Activated T-helper 1 cell treated with anti-CD3 and anti-CD28 coated beads, Interleukin-12 subunit alpha, Interleukin-12 subunit beta, Interleukin-2, Interleukin-4 antibody, amounts not matched to agents 30 ng/mL and 10 ng/mL and 1 ng/mL, durations not matched to agents 14 hours and 24 hours and 36 hours (primary cell): ENCODE results near the gene TOPAZ1. TPM values are rescaled to one million over a fixed set of nuclear protein-coding genes. Genes with fewer than 3 reads are reported as not detected.

Source experiments
- DNase-seq: peaks from one replicate; pipeline ENCODE4 v3.0.0; 2021; ENCODE audit warnings: low spot score
- H3K27ac Mint-ChIP-seq: one replicate; pipeline ENCODE4 v1.8.0; 2021; ENCODE audit warnings: mild to moderate bottlenecking, mixed read lengths
- H3K27me3 Mint-ChIP-seq: one replicate; pipeline ENCODE4 v1.8.0; 2022; ENCODE audit warnings: mild to moderate bottlenecking, moderate library complexity, mixed read lengths; ENCODE audit not compliant: insufficient read depth
- H3K36me3 Mint-ChIP-seq: one replicate; pipeline ENCODE4 v1.8.0; 2021; ENCODE audit warnings: low read depth, mixed read lengths
- H3K4me1 Mint-ChIP-seq: one replicate; pipeline ENCODE4 v1.8.0; 2021; ENCODE audit warnings: low read depth, mixed read lengths
- H3K4me3 Mint-ChIP-seq: one replicate; pipeline ENCODE4 v1.8.0; 2021; ENCODE audit warnings: mild to moderate bottlenecking, moderate library complexity, mixed read lengths
- H3K9me3 Mint-ChIP-seq: one replicate; pipeline ENCODE4 v1.8.0; 2021; ENCODE audit warnings: mixed read lengths
- intact Hi-C: fragments of 100-400 bp; cut with micrococcal nuclease; formaldehyde crosslinking; loops from one replicate; pipeline ENCODE4 v1.15.1; 2024
- total RNA-seq: library from RNA; stranded (reverse); gene quantifications from 2 replicates; pipeline ENCODE4 v1.2.3, GENCODE V29; 2022

TOPAZ1 gene
- not detected in 2 replicates for total RNA-seq

DNA sequence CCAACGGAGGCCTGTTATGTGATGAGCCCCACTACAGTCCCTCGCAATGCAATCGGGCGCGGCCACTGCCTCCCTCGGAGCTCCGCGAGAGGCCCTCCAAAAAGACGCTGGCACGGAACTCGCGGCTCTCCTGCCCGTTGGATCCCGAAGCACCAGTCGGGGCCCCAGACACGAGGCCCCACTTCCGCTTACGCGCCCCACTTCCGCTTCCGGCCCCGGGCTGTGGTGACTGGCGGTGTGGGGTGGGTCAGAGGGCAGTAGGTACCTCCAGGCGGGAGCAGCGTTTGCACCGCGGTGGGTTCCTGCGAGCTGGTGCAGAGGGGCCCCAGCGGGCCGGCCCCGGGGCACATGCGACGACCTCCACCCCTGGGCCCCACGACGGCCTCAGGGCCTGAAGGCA is at the start of gene TOPAZ1:
Gene TOPAZ1, plus strand, starts transcription at position 181 of the 400 bp plus-strand sequence. Its CDS starts 168 bp downstream, at position 349.
- Mint-ChIP-seq H3K36me3 (no peaks in the 10 kb centered on the region), H3K4me3 (no peak within 1 kb of the TSS), H3K27me3 (peaks cover 5% of the 10 kb centered on the region), H3K27ac (no peak within 1 kb of the TSS), H3K4me1 (no peaks in the 10 kb centered on the region), H3K9me3 (peaks cover 4% of the 10 kb centered on the region)
- DNase-seq, result no peak
- intact Hi-C loops, result no loop called here

DNA sequence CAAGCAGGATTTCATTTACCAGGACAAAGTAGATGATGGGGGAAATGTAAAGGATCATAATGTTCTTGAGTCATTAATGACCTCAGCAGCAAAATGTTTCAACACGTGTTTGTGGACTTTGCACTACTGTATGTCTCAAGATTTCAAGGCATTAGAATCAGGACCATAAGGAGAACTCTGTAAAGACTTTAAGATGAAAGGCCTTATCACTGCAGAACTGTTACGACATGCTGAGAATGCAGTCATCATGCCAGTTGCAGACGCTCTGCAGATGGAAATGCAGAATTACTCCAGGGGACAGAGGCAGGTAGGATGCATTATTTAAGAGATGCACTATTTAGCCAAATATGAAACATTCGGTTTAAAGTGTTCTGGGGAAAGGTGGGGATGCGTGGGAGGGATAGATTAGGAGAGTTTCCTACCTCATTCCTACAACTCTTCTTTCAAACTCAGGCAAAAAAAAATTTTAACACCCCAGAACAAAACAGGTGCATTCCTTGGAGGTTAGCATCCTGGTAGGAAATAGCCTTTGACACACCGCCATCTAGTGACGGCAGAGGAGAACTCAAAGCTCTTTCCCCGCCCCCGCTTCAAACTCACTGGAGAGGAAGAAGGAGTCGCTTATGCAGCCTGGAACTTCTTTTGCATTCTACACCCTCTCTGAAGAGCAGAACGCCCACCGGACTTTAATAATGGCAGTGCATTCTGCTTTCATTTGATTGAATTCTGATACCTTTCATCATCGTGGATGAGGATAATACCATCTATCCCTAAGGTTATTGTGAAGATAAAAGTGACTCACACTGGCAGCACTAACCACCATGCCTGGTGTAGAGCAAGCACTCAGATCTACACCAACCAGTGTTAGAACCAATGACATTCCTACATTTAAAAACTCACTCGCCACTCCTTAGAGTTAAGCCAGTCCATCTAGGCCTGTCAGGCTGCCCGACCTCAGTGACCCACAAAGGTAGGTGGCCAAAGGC is 43.1 kb upstream of the TOPAZ1 start:
- Mint-ChIP-seq H3K27me3 (peaks cover 7% of the 10 kb centered on the region), H3K27ac (no peak overlapping the region), H3K36me3 (no peaks in the 10 kb centered on the region), H3K4me1 (no peaks in the 10 kb centered on the region), H3K4me3 (no peak overlapping the region), H3K9me3 (no peaks in the 10 kb centered on the region)
- DNase-seq, result peak; percentile 49
- intact Hi-C loops, result loop anchor here (1.0 to 5.0 kb wide), 6 partner anchors 93 to 654 kb away; partner anchors contain the start of gene ABHD5

DNA sequence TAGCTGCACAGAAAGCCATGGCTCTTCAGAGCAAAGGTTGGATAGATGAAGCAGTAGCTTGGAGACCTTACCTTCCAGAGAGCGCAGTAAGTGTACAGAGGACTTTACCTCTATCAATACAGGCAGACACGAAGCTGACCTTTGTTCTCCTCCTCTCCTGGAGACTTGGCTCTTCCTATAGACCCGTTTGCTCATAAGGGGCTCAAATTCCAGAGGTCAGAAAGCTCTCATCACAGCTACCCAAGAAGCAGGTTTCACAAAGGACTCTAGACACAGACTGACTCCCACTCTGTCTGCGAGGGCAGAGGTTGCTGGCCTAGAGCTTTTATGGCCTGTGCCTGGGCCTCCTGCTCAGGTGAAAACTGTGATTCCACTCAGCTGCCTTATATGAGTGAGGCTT is 35.4 kb upstream of the TOPAZ1 start:
- peaks cover 10% of the 10 kb centered on the region for H3K4me1 Mint-ChIP-seq
- intact Hi-C loops, result no loop called here
- no peak for DNase-seq
- peaks cover 27% of the 10 kb centered on the region for H3K27me3 Mint-ChIP-seq
- no peak overlapping the region for H3K27ac Mint-ChIP-seq
- no peaks in the 10 kb centered on the region for H3K9me3 Mint-ChIP-seq
- no peaks in the 10 kb centered on the region for H3K36me3 Mint-ChIP-seq
- no peak overlapping the region for H3K4me3 Mint-ChIP-seq

DNA sequence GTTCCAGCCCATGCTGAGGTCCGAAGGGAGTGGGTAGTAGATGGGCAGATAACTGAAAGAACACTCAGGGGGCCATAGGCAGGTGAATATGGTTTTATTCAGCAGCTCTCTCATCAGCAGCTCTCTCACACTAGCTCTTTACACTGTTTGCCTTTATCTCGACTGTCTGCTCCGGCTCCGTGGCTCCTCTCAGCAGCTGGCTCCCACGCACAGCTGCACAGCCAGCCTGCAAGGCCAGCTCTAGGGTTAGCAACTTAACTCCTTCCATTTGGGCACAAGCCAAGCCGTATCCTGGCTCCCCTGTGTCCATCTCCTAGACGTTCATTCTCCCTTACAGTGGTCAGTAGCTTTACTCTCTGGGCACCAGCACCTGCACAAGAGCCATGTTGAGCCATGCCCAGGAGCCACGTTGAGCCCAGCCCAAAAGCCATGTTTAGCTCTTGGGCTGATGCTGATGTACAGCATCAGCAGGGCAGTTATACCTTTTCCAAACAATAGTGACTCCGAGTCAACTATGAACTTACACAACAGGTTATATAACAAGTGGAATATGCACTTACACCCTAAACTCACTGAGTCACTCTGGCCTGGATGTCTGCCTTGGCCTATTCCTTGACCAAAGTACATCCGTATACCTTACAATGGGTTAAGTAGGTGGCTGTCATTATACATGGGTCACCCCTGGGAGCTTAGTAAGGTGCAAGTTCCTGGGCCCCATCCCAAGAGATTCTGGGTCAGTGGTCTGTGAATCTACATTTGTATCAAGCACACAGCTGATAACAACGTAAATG is 34.6 kb upstream of the TOPAZ1 start:
- Mint-ChIP-seq H3K9me3 (no peaks in the 10 kb centered on the region), H3K27me3 (peaks cover 25% of the 10 kb centered on the region), H3K27ac (no peak overlapping the region), H3K36me3 (no peaks in the 10 kb centered on the region), H3K4me3 (no peak overlapping the region), H3K4me1 (peaks cover 10% of the 10 kb centered on the region)
- intact Hi-C loops, result no loop called here
- DNase-seq, result no peak

DNA sequence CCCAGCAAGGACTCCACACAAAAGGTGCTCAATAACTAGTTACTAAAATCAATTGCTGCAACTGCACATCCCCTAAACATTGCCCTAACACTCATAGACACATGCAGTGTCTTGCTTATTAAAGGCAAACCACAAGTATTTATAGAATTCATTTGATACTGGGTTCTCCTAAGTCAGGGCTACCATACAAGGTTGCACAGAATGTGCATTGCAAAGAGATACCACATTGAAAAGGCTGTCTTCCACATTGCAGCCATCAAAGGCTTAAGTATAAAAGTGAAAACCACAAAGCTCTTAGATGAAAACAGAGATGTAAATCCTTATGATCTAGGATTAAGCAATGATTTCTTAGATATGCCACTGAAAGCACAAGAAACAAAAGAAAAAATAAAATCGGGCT is 33.6 kb upstream of the TOPAZ1 start:
- intact Hi-C loops, result no loop called here
- DNase-seq, result no peak
- H3K9me3 Mint-ChIP-seq, result no peaks in the 10 kb centered on the region
- H3K27ac Mint-ChIP-seq, result no peak overlapping the region
- H3K27me3 Mint-ChIP-seq, result peaks cover 23% of the 10 kb centered on the region
- H3K4me1 Mint-ChIP-seq, result peaks cover 10% of the 10 kb centered on the region
- no peaks in the 10 kb centered on the region for H3K36me3 Mint-ChIP-seq
- H3K4me3 Mint-ChIP-seq, result no peak overlapping the region

DNA sequence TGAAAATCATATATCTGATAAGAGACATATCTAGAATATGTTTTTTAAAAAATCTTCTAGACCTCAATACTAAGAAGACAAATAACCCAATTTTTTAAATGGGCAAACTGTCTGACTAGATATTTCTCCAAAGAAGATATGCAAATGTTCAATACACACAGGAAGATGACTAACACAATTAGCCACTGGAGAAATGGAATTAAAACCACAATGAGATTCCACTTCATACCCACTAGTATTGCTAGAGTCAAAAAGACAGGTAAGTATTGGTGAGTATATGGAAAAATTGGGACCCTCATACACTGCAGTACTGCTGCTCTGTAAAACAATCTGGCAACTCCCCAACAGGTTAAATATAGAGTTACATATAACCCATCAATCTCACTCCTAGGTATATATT is 33.1 kb upstream of the TOPAZ1 start:
- no peak overlapping the region for H3K27ac Mint-ChIP-seq
- H3K4me1 Mint-ChIP-seq, result peaks cover 10% of the 10 kb centered on the region
- no peaks in the 10 kb centered on the region for H3K9me3 Mint-ChIP-seq
- intact Hi-C loops, result no loop called here
- peaks cover 23% of the 10 kb centered on the region for H3K27me3 Mint-ChIP-seq
- H3K4me3 Mint-ChIP-seq, result no peak overlapping the region
- no peak for DNase-seq
- no peaks in the 10 kb centered on the region for H3K36me3 Mint-ChIP-seq

DNA sequence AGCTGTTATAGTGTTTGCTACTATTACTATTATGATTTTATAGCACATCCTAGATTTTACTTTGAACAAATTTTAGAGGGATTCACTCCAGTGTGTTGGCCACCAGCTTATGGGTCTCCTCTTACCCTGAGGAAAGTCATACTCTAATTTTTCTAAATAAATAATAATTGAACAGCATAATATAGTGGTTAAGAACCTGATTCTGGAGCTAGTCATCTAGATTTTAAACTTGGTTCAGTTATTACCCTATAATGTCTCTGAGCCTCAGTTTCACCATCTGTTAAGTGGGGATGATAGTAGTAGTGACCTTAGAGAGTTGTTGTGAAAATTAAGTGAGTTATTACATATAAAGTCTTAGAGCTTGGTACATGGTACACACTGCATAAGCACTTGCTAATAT is 30.7 kb upstream of the TOPAZ1 start:
- Mint-ChIP-seq H3K9me3 (peaks cover 3% of the 10 kb centered on the region), H3K36me3 (no peaks in the 10 kb centered on the region), H3K4me1 (peaks cover 10% of the 10 kb centered on the region), H3K27ac (no peak overlapping the region), H3K27me3 (peaks cover 17% of the 10 kb centered on the region), H3K4me3 (no peak overlapping the region)
- intact Hi-C loops, result no loop called here
- no peak for DNase-seq

DNA sequence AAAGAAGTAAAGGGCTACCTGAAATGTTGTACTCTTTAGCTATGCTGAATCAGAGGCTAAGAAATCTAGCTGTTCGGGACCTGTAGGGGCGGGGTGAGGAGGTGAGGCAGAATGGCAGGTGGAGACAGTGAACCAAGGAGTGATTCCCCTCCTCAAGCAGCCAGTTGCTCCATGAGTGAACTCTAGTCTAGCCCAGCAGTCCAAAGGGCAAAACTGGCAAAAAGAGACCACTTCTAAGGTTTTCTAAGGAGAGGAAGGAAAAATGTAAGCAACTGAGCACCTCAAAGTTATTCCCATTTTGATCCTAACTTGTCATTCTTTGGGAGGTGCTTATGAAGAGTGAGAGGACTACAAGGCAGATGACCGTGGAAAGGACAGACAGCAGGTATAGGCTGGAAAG is 19.3 kb upstream of the TOPAZ1 start:
- Mint-ChIP-seq H3K36me3 (no peaks in the 10 kb centered on the region), H3K4me3 (no peak overlapping the region)

DNA sequence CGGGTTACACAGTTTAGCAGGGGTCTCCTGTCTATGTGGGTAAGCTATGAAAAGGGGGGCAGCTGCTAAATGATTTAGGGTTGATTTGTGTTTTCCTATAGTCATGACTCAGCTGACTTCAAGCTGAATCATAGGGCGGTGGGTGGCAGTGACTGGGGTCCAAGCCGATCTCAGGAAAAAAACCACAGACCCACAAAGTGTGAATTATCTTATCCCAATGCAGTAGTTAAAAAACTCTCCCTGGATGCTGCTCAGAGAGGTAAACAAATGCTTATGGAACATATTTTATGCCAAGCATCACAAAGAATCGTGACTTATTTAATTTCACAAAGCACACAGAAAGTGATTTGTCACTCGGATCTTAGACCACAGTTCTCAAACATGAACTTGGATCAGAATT is 18.4 kb upstream of the TOPAZ1 start:
- Mint-ChIP-seq H3K27ac (no peak overlapping the region), H3K4me3 (no peak overlapping the region), H3K9me3 (no peaks in the 10 kb centered on the region), H3K27me3 (peaks cover 9% of the 10 kb centered on the region), H3K4me1 (no peaks in the 10 kb centered on the region), H3K36me3 (no peaks in the 10 kb centered on the region)
- intact Hi-C loops, result no loop called here
- no peak for DNase-seq

More for the DNA sequence above, 19.3 kb upstream of the TOPAZ1 start:
- Mint-ChIP-seq H3K4me1 (no peaks in the 10 kb centered on the region), H3K9me3 (no peaks in the 10 kb centered on the region), H3K27ac (no peak overlapping the region), H3K27me3 (peaks cover 13% of the 10 kb centered on the region)
- no peak for DNase-seq
- intact Hi-C loops, result no loop called here

DNA sequence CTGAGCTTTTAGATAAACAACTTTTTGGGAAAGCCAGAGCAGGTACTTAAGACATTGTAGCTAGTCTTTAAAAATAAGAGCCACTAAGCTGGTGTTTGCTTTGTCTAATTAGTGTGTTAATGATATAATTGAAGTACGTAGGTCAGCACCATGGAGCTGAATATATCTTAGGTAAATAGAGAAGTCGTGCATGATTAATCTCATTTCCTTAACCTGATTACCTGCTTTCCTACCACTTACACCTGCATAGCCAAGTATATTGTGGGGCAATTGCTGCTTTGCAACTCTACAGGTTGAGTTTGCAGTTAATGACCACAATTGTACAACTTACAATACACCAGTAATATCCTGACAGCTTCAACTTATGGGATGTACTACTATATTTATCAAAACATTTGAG is 17.6 kb upstream of the TOPAZ1 start:
- peaks cover 9% of the 10 kb centered on the region for H3K27me3 Mint-ChIP-seq
- no peak for DNase-seq
- no peaks in the 10 kb centered on the region for H3K36me3 Mint-ChIP-seq
- H3K27ac Mint-ChIP-seq, result no peak overlapping the region
- no peaks in the 10 kb centered on the region for H3K9me3 Mint-ChIP-seq
- H3K4me3 Mint-ChIP-seq, result no peak overlapping the region
- intact Hi-C loops, result no loop called here
- no peaks in the 10 kb centered on the region for H3K4me1 Mint-ChIP-seq

DNA sequence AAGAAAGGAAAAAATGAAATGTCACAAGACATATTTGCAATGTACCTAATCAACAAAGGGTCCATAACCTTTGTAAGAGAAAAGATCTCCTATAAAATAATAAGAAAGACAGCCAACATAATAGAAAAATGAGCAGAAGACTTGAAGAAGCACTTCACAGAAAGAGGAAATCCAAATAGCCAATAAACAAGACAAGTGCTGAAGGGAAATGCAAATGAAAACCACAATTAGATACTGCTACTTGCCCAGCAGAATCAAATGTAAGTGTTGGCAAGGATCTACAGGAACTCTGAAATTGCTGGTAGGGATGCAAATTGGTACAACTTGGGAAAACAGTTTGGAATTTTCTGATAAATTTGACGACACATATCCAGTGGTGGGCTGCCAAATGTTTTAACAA is 15.1 kb upstream of the TOPAZ1 start:
- no peak overlapping the region for H3K27ac Mint-ChIP-seq
- H3K27me3 Mint-ChIP-seq, result peaks cover 9% of the 10 kb centered on the region
- intact Hi-C loops, result no loop called here
- no peak for DNase-seq
- H3K4me3 Mint-ChIP-seq, result no peak overlapping the region
- H3K36me3 Mint-ChIP-seq, result no peaks in the 10 kb centered on the region
- H3K4me1 Mint-ChIP-seq, result no peaks in the 10 kb centered on the region
- H3K9me3 Mint-ChIP-seq, result no peaks in the 10 kb centered on the region

DNA sequence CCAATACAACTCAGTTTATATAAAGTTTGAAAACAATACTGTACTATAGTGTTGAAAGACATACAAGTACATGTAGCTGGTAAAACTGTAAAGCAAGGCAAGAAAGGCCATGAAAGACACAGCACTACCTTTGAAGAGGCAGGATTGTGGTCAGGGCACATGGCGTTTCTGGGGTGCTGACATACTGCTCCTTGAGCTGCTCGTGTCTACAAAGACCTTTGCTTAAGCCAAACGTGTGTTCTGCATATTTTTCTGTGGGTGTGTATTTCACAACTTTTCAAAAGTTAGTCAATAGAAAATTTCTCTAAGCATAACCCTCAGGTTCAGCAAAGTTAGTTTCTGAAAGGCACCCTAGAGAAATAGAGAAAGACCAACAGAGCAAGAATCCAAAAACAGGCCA is 14.1 kb upstream of the TOPAZ1 start:
- intact Hi-C loops, result no loop called here
- Mint-ChIP-seq H3K27ac (no peak overlapping the region), H3K27me3 (peaks cover 9% of the 10 kb centered on the region)

DNA sequence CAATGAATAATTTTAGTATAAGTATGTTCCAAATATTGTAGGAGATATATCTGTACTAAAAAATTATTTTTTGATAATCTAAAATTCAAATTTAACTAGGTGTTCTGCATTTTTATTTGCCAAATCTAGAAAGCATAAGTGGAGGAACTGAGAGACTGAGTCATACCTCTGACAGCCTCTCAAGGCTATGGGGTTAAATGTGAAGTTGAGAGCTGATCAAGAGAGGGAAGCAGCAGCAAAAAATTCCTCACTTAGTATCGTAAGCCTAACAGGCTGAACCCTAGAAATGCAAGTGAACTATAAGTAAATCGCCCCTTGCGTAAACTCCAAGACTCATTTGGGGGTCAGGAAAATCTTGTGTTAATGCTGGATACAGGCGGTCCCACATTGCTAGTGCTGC is 12.8 kb upstream of the TOPAZ1 start:
- no peaks in the 10 kb centered on the region for H3K4me1 Mint-ChIP-seq
- no peak overlapping the region for H3K4me3 Mint-ChIP-seq
- no peaks in the 10 kb centered on the region for H3K36me3 Mint-ChIP-seq
- intact Hi-C loops, result no loop called here
- H3K9me3 Mint-ChIP-seq, result no peaks in the 10 kb centered on the region
- H3K27me3 Mint-ChIP-seq, result peaks cover 9% of the 10 kb centered on the region
- H3K27ac Mint-ChIP-seq, result no peak overlapping the region
- DNase-seq, result no peak

More for the DNA sequence above, 14.1 kb upstream of the TOPAZ1 start:
- Mint-ChIP-seq H3K36me3 (no peaks in the 10 kb centered on the region), H3K4me1 (no peaks in the 10 kb centered on the region), H3K4me3 (no peak overlapping the region), H3K9me3 (no peaks in the 10 kb centered on the region)
- DNase-seq, result no peak
